CD4-positive, alpha-beta T cell (primary cell): ENCODE data around the gene VPS51. TPM values are rescaled to one million over a fixed set of nuclear protein-coding genes. Genes with fewer than 3 reads are reported as not detected.

Experiments
- ATAC-seq: fragments of 200-7000 bp; cut with Tn5 transposase; one replicate; pipeline ENCODE4 v1.10.0; 2022; ENCODE audit warnings: mild to moderate bottlenecking; ENCODE audit not compliant: poor library complexity
- CTCF ChIA-PET: fragments of 350-600 bp; sonication (Branson Sonifier 250); formaldehyde crosslinking; loops from one replicate; lab custom pipeline; 2021; ENCODE audit warnings: antibody characterized with exemption, inconsistent platforms; lab: Charles Lee
- POLR2A ChIA-PET: fragments of 350-600 bp; sonication (Branson Sonifier 250); formaldehyde crosslinking; loops from one replicate; lab custom pipeline; 2021; ENCODE audit warnings: antibody characterized with exemption, inconsistent platforms; lab: Charles Lee
- DNase-seq, 14 experiments: peaks; one replicate each; pipeline ENCODE4 v3.0.0-alpha.2; 2013 to 2020; ENCODE audit warnings: mixed read lengths in 2 of 14
- H3K27ac ChIP-seq, 2 donors: one replicate each; pipeline versions ENCODE4 v1.5.1 to v1.7.0; 2013; ENCODE audit warnings: low read length in 2 of 2, low read depth in 1 of 2, mild to moderate bottlenecking in 1 of 2
- H3K27me3 ChIP-seq, 2 experiments: 1 replicate in 1 of 2; 2 replicates in 1 of 2; pipeline versions ENCODE4 v1.6.1 to v1.7.0; 2013; ENCODE audit warnings: low read length in 2 of 2, control low read depth in 1 of 2, mild to moderate bottlenecking in 1 of 2, moderate library complexity in 1 of 2; ENCODE audit not compliant: insufficient read depth in 2 of 2, control insufficient read depth in 1 of 2
- H3K36me3 ChIP-seq: one replicate; pipeline ENCODE4 v1.6.1; 2013; ENCODE audit warnings: low read length, control low read depth; ENCODE audit not compliant: insufficient read depth
- H3K4me1 ChIP-seq: one replicate; pipeline ENCODE4 v1.6.1; 2013; ENCODE audit warnings: low read length, control low read depth; ENCODE audit not compliant: insufficient read depth
- H3K4me3 ChIP-seq: one replicate; pipeline ENCODE4 v1.5.1; 2013; ENCODE audit warnings: mild to moderate bottlenecking, low read length, moderate library complexity
- H3K9me3 ChIP-seq, 2 experiments: 1 replicate in 1 of 2; 2 replicates in 1 of 2; pipeline versions ENCODE4 v1.6.1 to v1.7.0; 2013; ENCODE audit warnings: low read length in 2 of 2, mild to moderate bottlenecking in 2 of 2, control low read depth in 1 of 2, moderate library complexity in 1 of 2; ENCODE audit not compliant: control insufficient read depth in 1 of 2, insufficient read depth in 1 of 2
- H3K27ac Mint-ChIP-seq: one replicate; pipeline ENCODE4 v1.8.0; 2020; ENCODE audit warnings: mixed read lengths
- H3K27me3 Mint-ChIP-seq: one replicate; pipeline ENCODE4 v1.8.0; 2021; ENCODE audit warnings: mixed read lengths
- H3K36me3 Mint-ChIP-seq: one replicate; pipeline ENCODE4 v1.8.0; 2021; ENCODE audit warnings: low read depth, mixed read lengths
- H3K4me1 Mint-ChIP-seq: one replicate; pipeline ENCODE4 v1.8.0; 2021; ENCODE audit warnings: low read depth, mixed read lengths
- H3K4me3 Mint-ChIP-seq: one replicate; pipeline ENCODE4 v1.8.0; 2020; ENCODE audit warnings: mild to moderate bottlenecking, mixed read lengths
- H3K9me3 Mint-ChIP-seq: one replicate; pipeline ENCODE4 v1.8.0; 2020; ENCODE audit warnings: mixed read lengths
- CTCF ChIP-seq: fragments of 200-600 bp; IDR thresholded peaks from one replicate; pipeline ENCODE4 v1.8.0; 2022; ENCODE audit warnings: antibody characterized with exemption, mild to moderate bottlenecking
- intact Hi-C, 2 experiments: fragments of 100-400 bp; cut with DNase I in 1 of 2; cut with micrococcal nuclease in 1 of 2; formaldehyde crosslinking; loops; one replicate each; pipeline versions ENCODE4 v1.15.1 to v1.9.0; 2023 to 2025; cut with DNase I, micrococcal nuclease
- total RNA-seq, 174 experiments: library from RNA in 2 of 174; stranded (reverse) in 2 of 174; gene quantifications; one replicate each; pipeline ENCODE4 v1.2.3 and lab custom pipeline; 2021 to 2026

The VPS51 gene
- total RNA-seq, 2 experiments from 2014 or later: 243 to 246 TPM

DNA sequence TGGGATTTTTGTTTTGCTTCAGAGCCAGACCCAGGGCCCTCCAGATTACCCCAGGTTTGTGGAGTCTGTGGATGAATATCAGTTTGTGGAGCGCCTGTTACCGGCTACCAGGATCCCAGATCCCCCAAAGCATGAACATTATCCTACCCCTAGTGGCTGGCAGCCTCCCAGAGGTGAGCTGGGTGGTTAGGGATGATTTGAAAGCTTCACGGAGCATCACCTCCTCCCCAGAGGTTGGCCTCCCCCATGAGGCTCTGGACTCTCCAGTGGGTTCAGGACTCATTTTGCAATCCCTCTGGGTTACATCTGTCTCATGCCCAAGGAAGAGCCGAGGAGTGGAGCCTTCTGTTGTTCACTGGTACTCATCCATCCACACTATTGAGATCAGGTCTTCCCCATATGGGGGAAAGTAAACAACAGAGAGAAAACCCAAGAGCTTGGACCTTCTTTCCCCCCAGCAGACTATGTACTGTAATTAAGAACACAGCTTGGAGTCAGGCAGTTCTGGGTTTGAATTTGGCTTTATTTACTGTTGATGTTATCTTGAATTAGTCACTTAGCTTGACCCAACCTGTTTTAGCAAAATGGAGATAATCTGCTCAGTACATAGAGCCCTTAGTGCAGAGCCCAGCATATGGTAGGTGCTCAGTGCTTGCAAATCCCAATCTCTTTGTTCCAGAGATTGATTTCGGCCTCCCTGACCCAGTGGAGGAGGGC, 28.6 kb downstream of the VPS51 start:
- Histone ChIP-seq H3K27me3 (no peaks in the 10 kb centered on the region), H3K36me3 (peaks cover 73% of the 10 kb centered on the region), H3K9me3 (no peaks in the 10 kb centered on the region), H3K4me1 (peaks cover 33% of the 10 kb centered on the region), H3K4me3 (no peak overlapping the region), H3K27ac (no peak overlapping the region)
- Mint-ChIP-seq H3K9me3 (no peaks in the 10 kb centered on the region), H3K36me3 (peaks cover 92% of the 10 kb centered on the region), H3K4me3 (peak overlapping the region; percentile 67), H3K27me3 (no peaks in the 10 kb centered on the region), H3K4me1 (peaks cover 35% of the 10 kb centered on the region), H3K27ac (peak overlapping the region; percentile 77)
- ATAC-seq: no peak
- TF ChIP-seq CTCF: no peak
- no peak for DNase-seq
- intact Hi-C loops: loop anchor here in 1 of 2 experiments (5.0 kb wide), 1 partner anchor 207 kb away; the partner anchor contains the start of gene ATG2A
- ChIA-PET POLR2A (interaction anchor here (0.9 kb wide), 1 partner anchor 10 kb away, joined by 5 read pairs; no protein-coding TSS in a partner anchor), CTCF (interaction anchor here (1.5 kb wide), 1 partner anchor 14 kb away, joined by 3 read pairs; no protein-coding TSS in a partner anchor)

GRCh38 chr11:65125197-65126056, 29.4 kb downstream of the VPS51 start:
- DNase-seq (no peak), ATAC-seq (no peak)
- intact Hi-C loops: no loop called here
- Histone ChIP-seq H3K9me3 (no peaks in the 10 kb centered on the region), H3K4me3 (no peak overlapping the region), H3K4me1 (peaks cover 32% of the 10 kb centered on the region), H3K27me3 (no peaks in the 10 kb centered on the region), H3K27ac (no peak overlapping the region), H3K36me3 (peaks cover 73% of the 10 kb centered on the region)
- ChIA-PET CTCF (interaction anchor here (1.5 kb wide), 1 partner anchor 15 kb away, joined by 3 read pairs; no protein-coding TSS in a partner anchor), POLR2A (no interaction called here)
- H3K4me1 Mint-ChIP-seq: peaks cover 32% of the 10 kb centered on the region
- H3K27ac Mint-ChIP-seq: no peak overlapping the region
- H3K9me3 Mint-ChIP-seq: no peaks in the 10 kb centered on the region
- H3K4me3 Mint-ChIP-seq: peak overlapping the region; percentile 20
- no peak for TF ChIP-seq CTCF
- peaks cover 91% of the 10 kb centered on the region for H3K36me3 Mint-ChIP-seq
- H3K27me3 Mint-ChIP-seq: no peaks in the 10 kb centered on the region

DNA sequence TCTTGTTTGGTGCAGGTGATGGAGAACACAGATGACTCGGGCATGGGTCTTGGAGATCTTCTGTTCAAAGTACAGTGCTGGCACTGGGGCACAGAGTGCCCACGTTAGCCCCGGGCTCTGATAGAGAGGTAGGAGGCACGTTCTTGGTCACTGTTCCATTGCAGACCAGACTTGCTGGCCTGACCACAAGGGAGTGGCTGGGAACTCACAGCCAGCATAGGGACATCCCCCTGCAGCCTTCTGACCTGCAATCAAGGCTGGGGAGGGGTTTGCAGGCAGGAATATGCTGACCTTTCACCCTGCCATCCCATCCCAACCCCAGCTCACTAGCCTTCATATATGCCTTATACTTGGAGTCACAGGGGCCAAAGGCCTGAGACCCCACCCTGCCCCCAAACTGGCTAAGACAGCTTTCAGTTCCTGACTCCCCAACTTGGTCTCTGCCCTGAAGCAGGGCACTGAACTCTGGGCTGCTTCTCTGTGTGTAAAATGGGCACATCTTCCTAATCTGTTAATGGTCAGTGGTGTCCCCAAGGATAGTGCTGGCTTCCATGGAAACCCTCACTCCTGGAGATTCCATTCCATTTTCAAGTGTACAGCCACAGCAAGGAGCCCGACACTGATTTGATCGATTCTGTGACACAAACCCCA, 30.7 kb downstream of the VPS51 start:
- Histone ChIP-seq H3K27ac (no peak overlapping the region), H3K4me1 (peaks cover 24% of the 10 kb centered on the region), H3K9me3 (no peaks in the 10 kb centered on the region), H3K4me3 (no peak overlapping the region), H3K36me3 (peaks cover 78% of the 10 kb centered on the region), H3K27me3 (no peaks in the 10 kb centered on the region)
- peaks cover 24% of the 10 kb centered on the region for H3K4me1 Mint-ChIP-seq
- no peaks in the 10 kb centered on the region for H3K9me3 Mint-ChIP-seq
- H3K36me3 Mint-ChIP-seq: peaks cover 90% of the 10 kb centered on the region
- ChIA-PET POLR2A (no interaction called here), CTCF (no interaction called here)
- no peak for ATAC-seq
- H3K27ac Mint-ChIP-seq: no peak overlapping the region
- DNase-seq: no peak
- intact Hi-C loops: no loop called here
- H3K27me3 Mint-ChIP-seq: no peaks in the 10 kb centered on the region
- TF ChIP-seq CTCF: no peak
- no peak overlapping the region for H3K4me3 Mint-ChIP-seq
